Cardiac muscle cell (in vitro differentiated cells and primary cell): ENCODE measurements around the gene SYNPO2. TPM values are rescaled to one million over a fixed set of nuclear protein-coding genes. Genes with fewer than 3 reads are reported as not detected.

Experiments
- DNase-seq, 2 donors: peaks; one replicate each; pipeline versions ENCODE4 v3.0.0 to v3.0.0-alpha.2; 2010 to 2017; ENCODE audit warnings: low read depth in 1 of 2, low spot score in 1 of 2
- H3K27ac ChIP-seq: fragments of 200-600 bp; sonication (generic); 2 replicates; pipeline ENCODE4 v1.5.1; 2016
- H3K27me3 ChIP-seq: fragments of 200-600 bp; sonication (generic); 2 replicates; pipeline ENCODE4 v1.6.0; 2016; ENCODE audit warnings: control low read depth
- H3K36me3 ChIP-seq: fragments of 200-600 bp; sonication (generic); 2 replicates; pipeline ENCODE4 v1.5.1; 2016; ENCODE audit warnings: control low read depth
- H3K4me1 ChIP-seq: fragments of 200-600 bp; sonication (generic); 2 replicates; pipeline ENCODE4 v1.8.1; 2017; ENCODE audit warnings: low read depth, mild to moderate bottlenecking, mixed run types
- H3K4me3 ChIP-seq: fragments of 200-600 bp; sonication (generic); 2 replicates; pipeline ENCODE4 v1.5.1; 2016; ENCODE audit warnings: mild to moderate bottlenecking
- H3K9me3 ChIP-seq: fragments of 200-600 bp; sonication (generic); 2 replicates; pipeline ENCODE4 v1.5.1; 2017; ENCODE audit warnings: low read depth, mild to moderate bottlenecking, control low read depth
- polyA plus RNA-seq: library from polyadenylated mRNA; unstranded; fragments of >200 nt; fragmentation: Nextera tagmentation; extraction: Ambion mirVana; gene quantifications from 2 replicates; pipeline ENCODE4 v1.2.1, GENCODE V29; 2016
- total RNA-seq: library from RNA; depleted of rRNA; stranded (reverse); fragments of >200 nt; gene quantifications from 2 replicates; pipeline ENCODE4 v1.2.3, GENCODE V29; 2016
- TF ChIP-seq, protein P1 (sequence below): IDR thresholded peaks from 2 replicates; pipeline ENCODE4 v1.5.1; 2012; ENCODE audit warnings: low read depth, mild to moderate bottlenecking, low read length

Gene SYNPO2
- total and polyA plus RNA-seq, 2 experiments from 2014 or later: 14.7 to 35.6 TPM

DNA sequence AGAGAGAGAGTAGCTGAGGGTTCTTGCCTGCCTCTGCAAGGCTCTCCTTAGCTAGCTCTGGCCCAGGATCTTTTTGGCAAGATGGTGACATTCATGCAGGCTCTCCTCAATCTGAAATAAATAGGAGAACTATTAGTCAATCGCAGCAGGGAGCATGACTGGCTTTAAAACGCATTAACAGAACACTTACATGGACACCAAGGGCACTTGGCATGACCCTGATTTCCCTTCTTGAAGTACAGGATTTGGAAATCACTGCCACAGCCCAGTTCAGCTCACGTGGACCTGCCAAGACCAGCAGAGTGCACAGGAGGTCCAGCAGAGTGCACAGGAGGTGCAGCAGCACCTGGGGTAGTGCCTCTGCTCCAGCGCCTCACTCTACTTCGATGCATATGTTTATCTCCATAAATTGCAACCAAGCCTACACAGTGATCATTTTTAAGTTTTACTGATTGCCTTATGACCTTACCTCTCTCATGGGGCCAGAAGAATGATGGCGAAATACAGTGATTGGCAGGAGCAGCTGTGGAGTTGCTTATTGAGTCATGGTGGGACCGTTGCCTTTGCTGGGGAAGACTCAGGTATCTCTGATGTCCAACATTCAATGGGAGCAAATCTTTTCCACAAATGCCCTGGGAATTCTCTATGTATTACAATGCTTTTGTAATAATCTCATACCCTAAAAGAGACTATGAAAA is 122.4 kb downstream of the SYNPO2 start:
- no peak overlapping the region for H3K27ac ChIP-seq
- peak in 1 of 2 donors; percentile 24 for DNase-seq

DNA sequence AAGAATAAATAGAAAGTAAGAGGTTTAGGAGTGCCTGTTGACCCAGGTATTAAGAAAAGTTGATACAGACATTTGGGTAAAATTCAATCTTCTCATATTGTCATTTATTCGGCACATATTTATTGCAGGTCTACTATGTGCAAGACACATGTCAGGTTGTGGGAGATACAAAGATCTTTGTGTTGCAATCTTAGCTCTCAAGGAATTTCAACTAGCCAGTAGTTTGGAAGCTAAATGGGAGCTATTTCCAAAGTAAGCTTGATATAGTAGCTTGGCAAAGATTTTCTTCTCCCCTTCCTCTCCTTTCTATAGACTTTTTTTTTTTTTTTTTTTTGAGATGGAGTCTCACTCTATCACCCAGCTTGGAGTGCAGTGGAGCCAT is 122.9 kb downstream of the SYNPO2 start:
- Histone ChIP-seq H3K4me1 (peaks cover 6% of the 10 kb centered on the region), H3K9me3 (no peaks in the 10 kb centered on the region), H3K27ac (no peak overlapping the region), H3K36me3 (no peaks in the 10 kb centered on the region), H3K4me3 (no peak overlapping the region), H3K27me3 (no peaks in the 10 kb centered on the region)
- no peak for DNase-seq
- TF ChIP-seq, protein P1, sequence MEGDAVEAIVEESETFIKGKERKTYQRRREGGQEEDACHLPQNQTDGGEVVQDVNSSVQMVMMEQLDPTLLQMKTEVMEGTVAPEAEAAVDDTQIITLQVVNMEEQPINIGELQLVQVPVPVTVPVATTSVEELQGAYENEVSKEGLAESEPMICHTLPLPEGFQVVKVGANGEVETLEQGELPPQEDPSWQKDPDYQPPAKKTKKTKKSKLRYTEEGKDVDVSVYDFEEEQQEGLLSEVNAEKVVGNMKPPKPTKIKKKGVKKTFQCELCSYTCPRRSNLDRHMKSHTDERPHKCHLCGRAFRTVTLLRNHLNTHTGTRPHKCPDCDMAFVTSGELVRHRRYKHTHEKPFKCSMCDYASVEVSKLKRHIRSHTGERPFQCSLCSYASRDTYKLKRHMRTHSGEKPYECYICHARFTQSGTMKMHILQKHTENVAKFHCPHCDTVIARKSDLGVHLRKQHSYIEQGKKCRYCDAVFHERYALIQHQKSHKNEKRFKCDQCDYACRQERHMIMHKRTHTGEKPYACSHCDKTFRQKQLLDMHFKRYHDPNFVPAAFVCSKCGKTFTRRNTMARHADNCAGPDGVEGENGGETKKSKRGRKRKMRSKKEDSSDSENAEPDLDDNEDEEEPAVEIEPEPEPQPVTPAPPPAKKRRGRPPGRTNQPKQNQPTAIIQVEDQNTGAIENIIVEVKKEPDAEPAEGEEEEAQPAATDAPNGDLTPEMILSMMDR: no peak

More for the DNA sequence above, 122.4 kb downstream of the SYNPO2 start:
- H3K27me3 ChIP-seq: no peaks in the 10 kb centered on the region
- H3K9me3 ChIP-seq: no peaks in the 10 kb centered on the region
- TF ChIP-seq, protein P1: no peak
- H3K36me3 ChIP-seq: no peaks in the 10 kb centered on the region
- H3K4me3 ChIP-seq: no peak overlapping the region
- H3K4me1 ChIP-seq: peaks cover 6% of the 10 kb centered on the region

DNA sequence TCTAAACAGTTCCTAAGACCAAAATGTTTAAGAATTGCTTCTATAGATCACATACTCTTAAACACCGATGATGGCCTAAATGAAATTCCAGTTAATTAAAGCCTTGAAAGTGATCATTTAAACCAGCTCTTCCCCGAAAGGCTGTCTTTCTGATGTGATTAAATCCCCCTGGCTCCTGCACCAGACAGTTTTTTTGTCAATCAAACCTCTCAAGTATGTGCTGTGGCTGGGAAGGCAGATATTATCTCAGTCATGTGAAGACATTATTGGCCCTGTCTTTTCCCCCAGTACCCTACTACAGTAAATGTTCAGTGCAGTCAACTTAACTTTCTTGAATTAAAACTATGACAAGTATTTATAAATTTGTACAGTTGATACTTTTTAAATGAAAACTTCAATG is 126.0 kb downstream of the SYNPO2 start:
- H3K36me3 ChIP-seq: no peaks in the 10 kb centered on the region
- no peaks in the 10 kb centered on the region for H3K27me3 ChIP-seq
- no peaks in the 10 kb centered on the region for H3K9me3 ChIP-seq
- TF ChIP-seq, protein P1: no peak
- H3K4me3 ChIP-seq: no peak overlapping the region
- DNase-seq: no peak
- H3K27ac ChIP-seq: no peak overlapping the region
- H3K4me1 ChIP-seq: peaks cover 6% of the 10 kb centered on the region

DNA sequence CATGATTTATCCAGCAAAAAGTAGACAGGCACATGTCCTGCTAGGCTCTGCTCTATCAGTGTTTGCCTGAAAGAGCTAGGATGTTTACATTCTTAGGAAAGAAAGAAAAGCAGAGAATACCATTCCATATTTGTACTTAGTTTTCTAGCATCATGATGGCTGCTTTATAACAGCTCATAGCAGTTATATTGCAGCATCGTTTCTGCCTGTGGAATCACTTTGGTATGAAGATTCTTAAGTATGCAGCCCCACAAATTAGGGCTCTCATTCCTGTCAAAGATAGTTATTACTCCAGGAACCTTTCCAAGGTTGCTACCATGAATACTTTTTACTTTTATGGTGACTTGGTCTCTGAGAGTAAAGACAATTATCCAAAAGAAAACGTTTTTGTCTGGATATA is 128.0 kb downstream of the SYNPO2 start:
- DNase-seq: peak in 1 of 2 donors; percentile 34
- H3K4me3 ChIP-seq: no peak overlapping the region
- no peaks in the 10 kb centered on the region for H3K27me3 ChIP-seq
- no peaks in the 10 kb centered on the region for H3K9me3 ChIP-seq
- H3K27ac ChIP-seq: no peak overlapping the region
- H3K36me3 ChIP-seq: no peaks in the 10 kb centered on the region
- TF ChIP-seq, protein P1: no peak
- peaks cover 15% of the 10 kb centered on the region for H3K4me1 ChIP-seq

- Histone ChIP-seq H3K27ac (no peak overlapping the region), H3K9me3 (no peaks in the 10 kb centered on the region), H3K36me3 (no peaks in the 10 kb centered on the region), H3K4me1 (peaks cover 15% of the 10 kb centered on the region), H3K4me3 (no peak overlapping the region), H3K27me3 (no peaks in the 10 kb centered on the region)
- no peak for DNase-seq
- TF ChIP-seq, protein P1: no peak
These were observed 129.0 kb downstream of the SYNPO2 start for GRCh38 chr4:119017636-119018035.
